Activated T-cell treated with anti-CD3 and anti-CD28 coated beads for 4 hours (primary cell): ENCODE data around the gene EIF3D.
A peak's percentile ranks its signal among the peaks of the same experiment; 100 is the strongest.

Experiments
- DNase-seq: peaks from one replicate; pipeline ENCODE4 v3.0.0-alpha.2; 2020

EIF3D gene

DNA sequence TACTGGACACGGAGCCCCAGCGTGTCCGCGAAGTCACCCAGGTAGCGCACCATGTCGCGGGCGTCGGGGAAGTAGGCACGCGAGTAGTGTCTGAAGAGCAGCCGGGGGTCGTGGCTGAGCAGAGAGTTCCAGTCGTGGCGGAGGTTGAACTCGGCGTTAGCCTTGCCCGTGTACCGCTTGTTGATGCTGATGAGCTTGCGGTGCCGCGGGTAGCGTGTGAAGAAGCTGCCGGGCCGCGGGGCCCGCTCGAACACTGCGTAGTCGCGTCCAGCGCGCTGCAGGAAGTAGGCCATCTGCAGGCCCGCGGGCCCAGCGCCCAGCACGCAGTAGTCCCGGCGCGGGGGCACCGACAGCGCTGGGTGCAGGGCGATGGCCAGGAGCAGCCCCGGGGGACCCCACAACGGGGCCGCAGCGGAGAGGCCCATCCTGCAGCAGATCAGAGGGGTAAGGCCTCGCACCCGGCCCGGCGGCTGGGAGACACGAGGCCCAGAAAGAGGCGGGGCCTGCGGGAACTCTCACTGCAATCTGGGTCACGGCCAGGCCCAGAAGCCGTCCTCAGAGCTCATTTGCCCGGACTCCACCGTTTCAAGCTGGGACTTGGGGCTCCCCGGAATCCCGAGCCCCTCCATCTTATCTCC, 22.8 kb downstream of the EIF3D start:
- no peak for DNase-seq

DNA sequence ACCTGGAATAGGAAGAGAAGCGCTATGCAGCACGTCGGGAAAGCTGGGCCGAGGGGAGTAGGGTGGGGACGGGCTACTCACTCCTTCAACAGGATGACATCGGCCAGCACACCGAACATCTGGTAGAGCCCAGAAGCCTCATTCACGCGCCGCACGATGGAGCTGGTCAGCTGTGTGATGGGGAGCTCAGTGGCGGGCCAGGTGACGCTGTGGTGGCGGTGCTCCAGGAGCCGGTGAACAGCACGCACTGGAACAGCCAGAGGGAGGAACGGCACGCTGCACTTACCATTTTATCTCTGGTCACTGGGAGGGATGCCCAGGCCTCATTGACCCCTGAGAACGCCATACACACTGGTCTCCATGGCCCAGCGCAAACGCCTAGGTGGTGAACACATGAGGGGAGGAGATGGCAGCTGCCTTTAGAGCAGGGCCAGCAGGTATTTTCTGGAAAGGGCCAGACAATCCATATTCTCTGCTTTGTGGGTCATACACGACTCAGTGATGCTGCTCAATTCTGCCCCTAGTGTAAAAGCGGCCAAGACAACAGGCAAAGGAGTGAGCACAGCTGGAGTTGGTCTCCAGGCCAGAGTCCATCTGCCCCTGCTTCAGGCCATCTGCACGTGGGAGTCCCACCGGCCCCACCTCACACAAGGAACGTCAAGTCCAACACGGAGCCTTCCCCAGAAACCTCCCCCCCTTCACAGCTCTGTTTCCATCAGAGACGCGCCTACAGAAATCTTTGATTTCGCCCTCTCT, 30.9 kb downstream of the EIF3D start:
- DNase-seq = no peak

DNA sequence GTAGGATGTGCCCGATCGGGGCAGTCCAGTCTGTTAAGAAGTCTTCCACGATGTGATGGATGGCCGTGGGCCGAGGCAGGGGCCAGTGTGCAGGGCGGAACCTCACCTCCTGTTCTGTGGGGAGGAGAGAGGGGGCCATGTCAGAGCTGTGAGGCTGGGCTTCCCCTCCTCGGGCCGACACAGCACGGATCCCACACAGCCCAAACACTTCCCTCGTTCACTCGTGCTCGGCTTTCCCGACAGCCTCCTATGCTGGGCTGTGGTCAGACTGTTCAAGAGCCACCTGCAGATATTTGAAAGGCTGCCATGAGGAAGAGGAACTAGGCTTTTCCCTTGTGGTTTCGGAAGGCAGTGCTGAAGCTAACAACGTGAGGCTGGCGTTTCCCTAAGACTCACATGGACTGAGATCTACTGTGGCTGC, 35.3 kb downstream of the EIF3D start:
- DNase-seq = no peak

DNA sequence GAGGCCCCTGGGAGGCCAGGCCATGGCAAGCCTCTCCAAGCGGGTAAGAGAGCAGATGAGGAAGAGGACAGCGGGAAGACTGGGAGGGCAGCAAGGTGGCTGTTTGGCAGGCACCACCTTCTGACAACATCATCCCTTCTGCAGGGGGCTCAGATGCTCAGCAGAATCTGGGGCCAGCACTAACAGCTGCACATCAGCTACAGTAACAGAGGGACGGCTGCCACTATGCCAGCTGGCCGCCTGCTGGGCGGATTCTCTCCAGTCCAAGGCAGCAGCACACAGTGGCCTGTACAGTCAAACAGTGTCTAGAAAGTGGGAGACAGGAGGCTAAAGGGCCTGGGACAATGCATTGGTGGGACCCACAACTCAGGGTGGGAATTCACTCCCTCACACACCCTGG, 36.9 kb downstream of the EIF3D start:
- DNase-seq = no peak

DNA sequence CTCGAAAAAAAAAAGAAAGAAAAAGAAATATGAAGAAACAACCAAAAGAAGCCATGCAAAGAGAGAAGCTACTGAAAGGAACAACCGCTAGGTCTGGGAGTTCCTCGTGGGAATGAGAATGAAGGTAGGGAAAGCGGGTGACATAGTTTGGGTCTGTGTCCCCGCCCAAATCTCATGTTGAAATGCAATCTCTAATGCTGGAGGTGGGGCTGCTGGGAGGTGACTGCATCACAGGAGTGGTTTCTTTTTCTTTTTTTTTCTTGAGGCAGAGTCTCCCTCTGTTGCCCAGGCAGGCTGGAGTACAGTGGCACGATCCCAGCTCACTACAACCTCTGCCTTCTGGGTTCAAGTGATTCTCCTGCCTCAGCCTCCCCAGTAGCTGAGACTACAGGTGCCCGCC, 37.8 kb downstream of the EIF3D start:
- no peak for DNase-seq

DNA sequence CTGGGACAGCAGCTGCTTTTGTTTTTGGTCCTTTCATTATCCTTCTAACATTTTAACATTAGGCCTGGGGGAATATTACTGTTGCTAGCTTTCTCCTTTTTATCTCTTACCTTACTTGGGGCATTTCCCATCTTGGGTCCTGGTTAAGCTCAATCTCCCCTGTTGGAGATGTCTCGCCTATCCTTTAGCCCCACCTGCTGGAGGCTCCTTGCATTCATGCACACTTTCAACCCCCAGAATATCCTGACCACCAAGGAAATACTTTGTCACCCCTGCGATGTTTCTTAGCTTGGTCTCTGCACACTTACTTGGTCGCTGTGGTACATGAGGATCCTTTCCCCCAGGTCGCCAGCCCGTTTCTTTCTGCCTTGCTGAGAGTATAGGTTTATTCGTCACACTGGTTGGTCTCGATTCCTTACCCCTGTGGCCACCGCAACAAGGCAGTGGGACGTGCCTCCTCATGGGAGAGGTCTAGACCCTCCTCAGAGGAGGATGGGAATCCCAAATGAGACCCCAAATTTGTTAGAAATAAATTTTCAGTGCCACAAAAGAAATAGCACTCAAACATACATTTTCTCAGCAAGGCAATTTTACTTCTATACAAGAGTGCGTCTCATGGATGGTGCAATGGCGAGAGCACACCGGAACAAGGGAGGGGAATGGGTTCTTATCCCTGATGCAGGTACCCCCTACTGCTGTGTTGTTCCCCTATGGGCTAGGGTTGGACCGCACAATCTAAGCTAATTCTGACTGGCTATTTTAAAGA, 42.2 kb downstream of the EIF3D start:
- peak; percentile 67 for DNase-seq

DNA sequence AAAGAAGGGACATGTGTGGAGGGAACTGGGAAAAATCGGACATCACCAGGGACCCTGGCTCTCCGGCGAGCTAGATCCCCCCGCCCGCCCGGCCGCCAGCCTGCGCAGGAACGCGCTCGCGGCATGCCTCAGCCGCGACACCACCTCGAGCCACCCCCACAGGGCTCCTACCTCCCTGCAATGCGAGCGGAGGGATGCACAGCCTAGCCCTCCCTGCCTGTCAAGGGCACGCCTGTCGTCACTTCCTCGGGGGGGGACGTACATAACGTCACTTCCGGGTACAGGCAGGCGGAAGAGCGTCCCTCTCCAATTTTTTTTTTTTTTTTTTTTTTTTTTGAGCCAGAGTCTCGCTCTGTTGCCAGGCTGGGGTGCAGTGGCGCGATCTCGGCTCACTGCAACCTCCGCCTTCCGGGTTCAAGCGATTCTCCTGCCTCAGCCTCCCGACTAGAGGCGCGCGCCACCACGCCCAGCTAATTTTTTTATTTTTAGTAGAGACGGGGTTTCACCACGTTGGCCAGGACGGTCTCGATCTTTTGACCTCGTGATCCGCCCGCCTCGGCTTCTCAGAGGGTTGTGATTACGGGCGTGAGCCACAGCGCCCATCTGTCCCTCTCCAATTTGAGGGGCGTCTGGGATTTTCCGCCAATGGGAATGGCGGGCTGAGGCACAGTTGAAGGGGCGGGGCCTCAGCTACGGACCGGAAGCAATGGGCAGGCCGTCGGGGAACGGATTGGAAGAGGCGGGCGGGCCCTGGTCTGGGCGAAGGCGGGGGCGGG, 47.4 kb downstream of the EIF3D start, which contains the start of gene TXN2:
TXN2 (minus strand) TSS at position 248 of the 776 bp plus-strand sequence. CDS start 803 bp downstream, outside the sequence.
- DNase-seq = peak; percentile 98

DNA sequence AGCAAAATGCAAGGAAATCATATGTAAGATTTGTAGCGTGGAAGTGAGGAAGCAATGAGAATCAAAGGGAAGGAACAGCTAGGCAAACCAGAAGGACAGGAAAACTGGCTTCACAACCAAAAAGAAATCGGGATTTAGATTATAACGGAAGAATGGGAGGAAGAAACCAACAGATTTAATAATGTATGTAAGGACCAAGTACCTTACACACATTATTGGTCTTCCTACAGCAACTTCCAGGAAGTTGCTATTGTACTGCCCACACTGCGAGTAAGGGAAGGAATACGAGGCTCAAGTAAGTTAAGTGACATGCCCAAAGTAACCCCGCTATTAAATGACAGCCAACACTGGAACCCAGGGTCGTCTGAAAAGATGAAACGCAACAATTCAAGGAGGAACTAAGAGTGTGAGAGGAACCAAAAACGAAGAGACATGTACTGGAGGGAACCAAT, 48.0 kb downstream of the EIF3D start:
- DNase-seq = no peak

DNA sequence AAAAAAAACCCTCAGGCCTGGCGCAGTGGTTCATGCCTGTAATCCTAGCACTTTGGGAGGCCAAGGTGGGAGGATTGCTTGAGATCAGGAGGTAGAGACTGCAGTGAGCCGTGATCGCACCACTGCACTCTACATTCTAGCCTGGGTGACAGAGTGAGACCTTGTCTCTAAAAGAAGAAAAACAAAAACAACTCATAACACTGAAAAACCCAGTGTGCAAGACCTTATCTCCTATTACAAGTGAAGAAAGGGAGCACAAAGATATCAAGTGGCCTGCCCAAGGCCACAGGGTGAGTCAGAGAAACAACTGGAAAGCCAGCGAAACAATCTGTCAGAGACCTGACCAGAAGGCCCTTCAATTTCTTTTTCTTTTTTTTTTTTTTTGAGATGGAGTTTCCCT, 50.0 kb downstream of the EIF3D start:
- no peak for DNase-seq

DNA sequence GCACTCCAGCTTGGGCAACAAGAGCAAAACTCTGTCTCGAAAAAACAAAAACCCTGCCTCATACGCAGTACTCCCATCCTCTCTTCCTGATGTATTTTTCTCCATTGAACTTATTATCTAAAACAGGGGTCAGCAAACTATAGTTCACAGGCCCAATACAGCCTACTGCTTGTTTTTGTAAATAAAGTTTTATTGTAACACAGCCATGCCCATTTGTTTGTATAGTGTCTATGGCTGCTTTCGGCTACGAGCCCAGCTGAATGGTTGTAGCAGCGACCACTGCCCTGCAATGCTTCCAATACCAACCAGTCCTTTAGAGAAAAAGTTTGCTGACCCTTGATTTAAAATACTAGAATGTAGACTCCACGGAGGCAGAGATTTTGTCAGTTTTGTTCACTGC, 53.6 kb downstream of the EIF3D start:
- DNase-seq = no peak

DNA sequence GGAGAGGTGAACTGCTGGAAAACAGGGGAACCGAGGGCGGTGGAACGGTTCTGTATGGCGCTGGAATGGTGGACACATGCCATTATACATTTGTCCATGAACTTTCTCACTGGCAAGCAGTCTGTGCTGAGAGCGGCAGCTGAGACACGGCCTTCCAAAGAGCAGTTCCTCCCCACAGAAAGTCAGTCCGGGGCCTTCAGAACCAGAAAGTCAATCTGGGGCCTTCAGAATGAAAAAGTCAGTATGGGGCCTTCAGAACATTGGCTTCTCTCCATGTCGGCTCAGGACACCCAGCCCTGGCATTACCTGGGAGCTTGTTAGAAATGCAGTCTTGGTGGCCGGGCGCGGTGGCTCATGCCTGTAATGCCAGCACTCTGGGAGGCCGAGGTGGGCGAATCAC, 56.3 kb downstream of the EIF3D start:
- DNase-seq = no peak

DNA sequence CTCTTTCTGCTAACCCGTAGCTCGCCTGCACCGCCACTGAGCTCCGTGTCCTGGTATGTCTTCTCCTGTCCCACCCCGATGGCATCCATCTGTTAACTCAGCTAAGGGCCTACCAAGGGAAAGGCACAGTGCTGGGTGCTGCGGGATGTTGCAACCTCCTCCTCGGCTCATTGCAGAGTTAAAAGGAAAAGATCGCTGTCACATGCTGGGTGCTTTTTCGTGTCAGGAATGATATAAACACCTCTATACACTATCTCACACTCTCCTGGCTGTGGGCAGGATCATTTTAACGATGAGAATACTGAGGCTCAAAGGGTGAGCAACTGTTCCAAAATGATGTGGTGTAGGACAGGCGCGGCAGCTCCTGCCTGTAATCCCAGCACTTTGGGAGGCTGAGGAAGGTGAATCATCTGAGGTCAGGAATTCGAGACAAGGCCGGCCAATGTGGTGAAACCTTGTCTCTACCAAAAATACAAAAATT, 57.6 kb downstream of the EIF3D start:
- no peak for DNase-seq

DNA sequence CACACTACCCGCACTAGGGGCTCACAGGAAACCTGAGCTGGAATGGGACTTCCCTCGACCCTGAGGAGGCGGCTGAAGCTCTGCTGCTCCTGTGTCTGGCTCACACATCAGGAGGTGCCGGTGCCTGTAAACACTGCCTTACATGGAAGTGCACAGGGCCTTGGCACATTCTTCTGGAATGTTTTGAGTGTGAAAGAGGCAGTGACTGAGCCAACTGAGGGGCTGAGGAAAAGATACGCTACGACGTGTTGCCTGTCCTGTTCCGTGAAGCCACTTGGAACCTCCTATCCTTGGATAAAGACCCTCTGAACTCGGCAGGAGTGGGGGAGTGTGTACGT, 58.0 kb downstream of the EIF3D start:
- no peak for DNase-seq

DNA sequence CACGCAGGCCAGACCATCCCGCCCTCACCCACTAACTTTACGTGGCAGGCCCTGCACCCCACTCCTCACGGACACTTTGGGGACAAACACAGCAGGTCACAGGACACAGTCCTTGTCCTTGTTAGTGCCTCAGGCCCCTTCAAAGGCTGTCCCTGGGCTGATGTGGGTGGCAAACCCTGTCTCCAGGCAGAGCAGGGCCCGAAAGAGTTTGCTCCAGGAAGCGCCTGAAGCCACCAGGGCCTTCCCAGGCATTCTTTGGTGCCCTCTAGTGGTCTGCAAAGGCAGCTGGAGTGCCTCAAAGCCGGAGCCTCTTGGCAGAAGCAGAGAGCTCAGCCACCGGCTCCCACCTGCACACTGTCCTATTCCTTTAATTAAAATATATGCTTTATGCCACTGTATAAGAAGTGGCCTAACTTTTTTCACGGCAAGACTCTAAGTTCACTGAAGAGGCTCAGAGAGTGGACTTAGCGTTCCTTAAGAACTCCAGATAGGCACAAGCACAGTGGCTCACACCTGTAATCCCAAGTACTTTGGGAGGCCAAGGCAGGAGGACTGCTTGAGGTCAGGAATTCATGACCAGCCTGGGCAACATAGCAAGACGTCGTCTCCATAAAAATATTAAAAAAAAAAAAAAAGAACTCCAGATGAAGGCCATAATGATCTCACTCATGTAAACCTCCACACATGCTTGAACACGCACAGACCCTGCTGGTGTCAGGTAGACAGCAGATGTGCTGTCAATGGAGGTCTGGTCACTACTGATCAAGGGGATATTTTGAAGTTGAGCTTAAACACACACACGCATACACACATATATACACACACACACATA, 58.6 kb downstream of the EIF3D start:
- DNase-seq = peak; percentile 74

DNA sequence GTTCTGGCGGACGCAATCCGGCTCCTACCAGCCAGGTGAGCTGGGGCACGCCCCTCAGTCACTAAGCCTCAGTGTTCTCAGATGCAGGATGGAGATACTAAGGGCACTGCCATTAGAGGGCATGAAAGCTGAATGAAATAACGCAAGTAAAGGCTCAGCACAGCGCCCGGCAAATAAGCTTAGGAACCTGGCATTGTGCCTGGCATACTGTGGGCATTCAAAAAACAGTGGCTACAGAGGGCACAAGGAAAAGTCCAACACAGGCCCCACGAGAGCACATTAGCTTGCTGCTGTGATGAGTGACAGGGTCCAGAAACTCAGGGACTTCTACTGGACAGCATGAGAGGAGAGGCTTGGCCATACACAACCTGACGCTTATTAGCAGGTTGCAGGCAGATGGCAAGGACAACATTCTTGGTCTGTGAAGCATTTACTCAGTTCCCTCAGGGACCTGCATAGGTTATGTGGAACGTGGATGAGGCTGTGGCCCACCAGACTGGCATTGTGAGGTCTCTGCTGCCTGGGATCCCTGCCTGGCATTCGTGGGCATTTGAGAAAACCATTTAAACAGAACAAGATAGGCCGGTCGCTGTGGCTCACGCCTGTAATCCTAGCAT, 59.8 kb downstream of the EIF3D start:
- DNase-seq = no peak

DNA sequence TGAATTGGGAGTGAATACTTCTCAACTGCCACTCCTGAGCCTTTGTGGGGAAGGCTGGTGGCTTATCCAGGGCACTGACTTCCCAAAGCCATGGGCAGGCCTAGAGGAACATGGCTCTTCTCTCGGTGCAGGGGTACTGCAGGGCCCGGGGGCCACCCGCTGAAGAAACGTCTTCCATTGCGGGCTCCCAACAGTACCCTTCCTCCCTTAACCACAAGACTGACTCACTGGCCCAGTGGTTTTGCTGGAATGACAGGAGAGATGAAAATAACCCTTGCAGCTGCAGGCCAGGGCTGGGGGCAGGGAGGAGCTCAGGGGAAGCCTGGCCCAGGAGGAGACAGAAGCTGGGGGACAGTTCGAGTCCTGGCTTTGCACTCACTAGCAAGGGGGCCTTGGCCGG, 61.0 kb downstream of the EIF3D start:
- no peak for DNase-seq

DNA sequence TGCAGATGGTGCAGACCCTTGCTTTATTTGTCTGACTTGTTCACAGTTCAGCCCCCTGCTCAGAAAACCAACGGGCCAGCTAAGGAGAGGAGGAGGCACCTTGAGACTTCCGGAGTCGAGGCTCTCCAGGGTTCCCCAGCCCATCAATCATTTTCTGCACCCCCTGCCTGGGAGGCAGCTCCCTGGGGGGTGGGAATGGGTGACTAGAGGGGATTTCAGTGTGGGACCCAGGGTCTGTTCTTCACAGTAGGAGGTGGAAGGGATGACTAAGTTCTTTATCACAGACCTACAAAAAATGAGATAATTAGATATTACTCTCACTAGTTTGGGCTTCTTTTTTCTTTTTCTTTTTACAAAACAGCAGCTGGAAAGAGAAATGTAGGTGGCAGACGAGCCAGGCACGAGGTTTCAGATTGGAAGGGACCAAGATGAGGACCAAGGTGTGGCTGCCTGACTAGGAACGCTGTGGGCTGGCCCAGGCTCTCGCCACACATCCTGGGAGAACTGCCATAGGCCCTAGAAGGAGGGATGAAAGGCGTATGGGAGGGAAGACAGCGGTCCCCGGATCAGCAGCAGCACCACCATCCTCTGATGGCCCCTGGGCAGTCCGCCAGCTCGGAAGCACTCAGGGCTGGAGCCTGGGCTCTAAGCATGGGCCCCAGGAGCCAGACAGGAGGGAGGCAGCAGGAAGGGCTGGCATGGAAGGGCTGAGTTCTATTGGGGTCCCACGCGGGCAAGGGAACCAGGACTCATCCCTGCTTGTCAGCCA, 61.7 kb downstream of the EIF3D start:
- DNase-seq = no peak

DNA sequence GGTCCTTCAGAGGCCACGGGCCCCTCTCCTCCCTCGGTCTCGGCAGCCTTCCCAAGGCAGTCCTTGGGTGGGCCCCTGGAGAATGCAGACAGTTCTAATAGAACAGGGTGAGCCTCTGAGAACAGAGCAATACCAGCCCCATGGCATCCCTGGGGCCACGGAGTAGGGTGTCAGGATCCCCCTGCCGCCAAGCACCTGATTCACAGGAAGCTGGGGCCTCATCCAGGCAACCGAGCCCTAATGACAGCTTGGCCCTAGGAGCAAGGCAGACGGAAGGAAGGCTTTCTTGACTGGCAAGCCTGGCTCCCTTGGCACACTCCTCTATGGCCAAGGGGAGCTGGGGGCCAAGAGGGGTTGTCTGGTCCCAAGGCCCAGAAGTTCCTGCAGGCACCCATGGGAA, 62.7 kb downstream of the EIF3D start:
- DNase-seq = no peak

DNA sequence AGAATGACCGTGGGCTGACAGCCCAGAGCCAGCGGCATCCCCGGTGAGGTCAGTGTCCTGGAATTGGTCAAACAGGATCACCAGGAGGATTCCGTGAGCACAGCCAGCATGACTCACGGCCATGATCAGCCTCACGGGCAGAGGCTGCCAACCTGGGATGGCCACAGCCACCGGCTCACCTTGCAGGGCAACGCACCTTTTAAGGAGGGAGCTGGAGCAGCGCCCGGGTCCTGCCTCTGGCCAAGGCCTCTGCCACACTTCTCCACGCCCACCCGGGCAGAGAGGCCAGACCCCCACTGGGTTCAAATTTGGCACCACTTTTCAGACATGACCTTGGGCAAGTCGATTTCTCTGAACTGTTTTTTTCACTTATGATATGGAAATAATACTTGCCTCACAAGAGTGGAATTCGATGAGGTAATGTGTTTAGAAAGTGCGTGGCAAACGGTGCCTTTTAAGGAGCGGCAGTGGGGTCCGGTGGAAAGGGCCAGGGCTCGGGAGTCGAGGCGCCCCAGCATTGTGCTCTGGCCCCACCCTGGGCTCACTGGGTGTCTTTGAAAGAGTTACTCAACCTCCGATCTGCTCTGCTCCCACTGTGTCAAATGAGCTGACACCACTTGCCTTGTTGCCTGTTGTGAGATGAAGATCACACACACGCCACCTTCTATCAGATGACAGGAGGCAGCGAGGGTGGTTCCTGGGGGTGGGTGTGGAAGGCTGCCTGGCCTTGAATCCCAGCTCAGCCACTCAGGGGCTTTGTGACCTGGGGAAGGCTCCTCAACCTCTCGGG, 63.5 kb downstream of the EIF3D start:
- DNase-seq = no peak

DNA sequence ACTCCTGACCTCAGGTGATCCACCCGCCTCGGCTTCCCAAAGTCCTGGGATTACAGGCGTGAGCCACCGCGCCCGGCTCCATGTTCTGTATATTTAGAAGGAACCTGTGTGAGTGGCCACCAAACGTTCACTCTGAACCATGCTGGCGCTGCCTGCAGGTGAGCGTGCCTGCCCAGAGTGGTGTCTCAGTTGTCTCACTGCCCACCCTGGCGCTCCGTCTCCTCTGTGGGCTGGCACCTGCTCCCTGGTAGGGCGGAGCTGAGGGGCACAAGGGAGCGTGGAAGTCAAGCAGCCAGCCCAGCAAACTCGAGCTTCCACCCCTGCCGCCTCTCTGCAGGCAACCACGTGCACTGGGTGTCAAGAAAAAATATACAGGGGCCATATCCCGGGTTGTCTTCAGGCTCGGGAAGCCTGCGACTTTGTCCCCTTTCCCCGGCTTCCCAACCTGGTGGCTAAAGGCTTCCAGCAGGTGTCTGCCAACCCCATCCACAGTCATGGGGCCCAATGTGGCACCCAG, 64.2 kb downstream of the EIF3D start:
- no peak for DNase-seq
